DND-41 (cell line): ENCODE data around the gene MAML3.

Source experiments
- CTCF ChIP-seq: IDR thresholded peaks from 2 replicates; pipeline ENCODE4 v1.5.1; 2012; ENCODE audit warnings: borderline replicate concordance, low read length, moderate library complexity, mild to moderate bottlenecking; ENCODE audit not compliant: poor library complexity, severe bottlenecking; ENCODE audit errors: extremely low read depth
- EZH2 ChIP-seq: IDR thresholded peaks from 3 replicates; pipeline ENCODE4 v1.6.1; 2012; ENCODE audit warnings: borderline replicate concordance, low read depth, mild to moderate bottlenecking, moderate library complexity, low read length, inconsistent platforms; ENCODE audit not compliant: severe bottlenecking

- TF ChIP-seq CTCF (no peak), EZH2 (no peak)
These were observed 139.7 kb downstream of the MAML3 start for GRCh38 chr4:140014284-140014683.
